ENCODE data around the gene ESPN.

ESPN gene

DNA sequence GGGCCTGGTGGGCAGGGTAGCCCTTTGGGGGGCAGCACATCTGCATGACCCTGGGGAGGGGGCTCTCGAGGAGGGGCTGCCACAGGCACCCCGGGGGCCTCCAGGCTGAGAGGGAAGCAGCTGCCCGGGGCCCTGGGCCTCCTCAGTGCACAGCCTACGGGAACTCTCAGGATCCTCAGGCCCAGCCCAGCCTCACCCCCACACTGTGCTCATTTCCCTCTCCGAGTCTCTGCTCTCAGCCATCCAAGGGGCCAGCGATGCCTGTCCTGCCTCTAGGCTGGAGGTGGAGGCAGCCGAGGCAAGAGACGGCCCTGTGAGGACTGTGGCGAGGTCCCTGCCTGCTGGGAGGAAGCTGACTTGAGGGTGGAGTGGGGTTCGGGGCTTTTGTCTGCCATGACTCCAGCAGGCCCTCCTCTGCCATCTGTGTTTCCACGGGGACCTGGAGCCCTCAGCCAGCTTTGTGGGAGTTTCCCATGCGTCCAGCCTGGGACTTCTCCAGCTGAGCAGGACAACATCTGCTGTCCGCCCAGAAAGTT lies 74.1 kb downstream of the ESPN start:
- H3K4me3 ChIP-seq (ENCODE audit: low read depth, low read length): no peak overlapping the region
- no peak for DNase-seq (ENCODE audit: low read depth)
- TF ChIP-seq, protein P1, sequence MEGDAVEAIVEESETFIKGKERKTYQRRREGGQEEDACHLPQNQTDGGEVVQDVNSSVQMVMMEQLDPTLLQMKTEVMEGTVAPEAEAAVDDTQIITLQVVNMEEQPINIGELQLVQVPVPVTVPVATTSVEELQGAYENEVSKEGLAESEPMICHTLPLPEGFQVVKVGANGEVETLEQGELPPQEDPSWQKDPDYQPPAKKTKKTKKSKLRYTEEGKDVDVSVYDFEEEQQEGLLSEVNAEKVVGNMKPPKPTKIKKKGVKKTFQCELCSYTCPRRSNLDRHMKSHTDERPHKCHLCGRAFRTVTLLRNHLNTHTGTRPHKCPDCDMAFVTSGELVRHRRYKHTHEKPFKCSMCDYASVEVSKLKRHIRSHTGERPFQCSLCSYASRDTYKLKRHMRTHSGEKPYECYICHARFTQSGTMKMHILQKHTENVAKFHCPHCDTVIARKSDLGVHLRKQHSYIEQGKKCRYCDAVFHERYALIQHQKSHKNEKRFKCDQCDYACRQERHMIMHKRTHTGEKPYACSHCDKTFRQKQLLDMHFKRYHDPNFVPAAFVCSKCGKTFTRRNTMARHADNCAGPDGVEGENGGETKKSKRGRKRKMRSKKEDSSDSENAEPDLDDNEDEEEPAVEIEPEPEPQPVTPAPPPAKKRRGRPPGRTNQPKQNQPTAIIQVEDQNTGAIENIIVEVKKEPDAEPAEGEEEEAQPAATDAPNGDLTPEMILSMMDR (IDR thresholded peaks at IDR 0.05; ENCODE audit: low read depth, low read length, missing control alignments): no peak

DNA sequence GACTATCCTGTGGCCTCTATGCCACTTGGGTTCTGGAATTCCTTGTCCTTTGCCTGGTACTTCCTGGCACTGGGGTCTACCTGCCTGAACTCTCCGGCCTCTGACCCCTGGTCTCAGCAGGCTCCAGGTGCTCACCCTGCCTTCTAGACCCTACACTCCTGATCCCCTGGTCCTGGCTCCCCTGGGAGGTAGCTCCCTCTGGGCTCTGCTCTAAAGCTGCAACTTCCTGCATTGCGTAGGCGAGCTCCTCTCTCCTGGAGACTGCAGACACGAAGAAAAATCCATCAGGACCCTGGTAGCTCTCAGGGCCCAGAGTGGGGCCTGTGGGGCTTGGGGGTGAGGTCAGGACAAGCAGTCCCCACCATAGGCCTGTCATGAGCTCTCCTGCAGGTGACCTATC lies 74.7 kb downstream of the ESPN start:
- no peak overlapping the region for H3K4me3 ChIP-seq (ENCODE audit: low read depth, low read length)
- DNase-seq (ENCODE audit: low read depth): no peak
- TF ChIP-seq, protein P1 (IDR thresholded peaks at IDR 0.05; ENCODE audit: low read depth, low read length, missing control alignments): no peak

DNA sequence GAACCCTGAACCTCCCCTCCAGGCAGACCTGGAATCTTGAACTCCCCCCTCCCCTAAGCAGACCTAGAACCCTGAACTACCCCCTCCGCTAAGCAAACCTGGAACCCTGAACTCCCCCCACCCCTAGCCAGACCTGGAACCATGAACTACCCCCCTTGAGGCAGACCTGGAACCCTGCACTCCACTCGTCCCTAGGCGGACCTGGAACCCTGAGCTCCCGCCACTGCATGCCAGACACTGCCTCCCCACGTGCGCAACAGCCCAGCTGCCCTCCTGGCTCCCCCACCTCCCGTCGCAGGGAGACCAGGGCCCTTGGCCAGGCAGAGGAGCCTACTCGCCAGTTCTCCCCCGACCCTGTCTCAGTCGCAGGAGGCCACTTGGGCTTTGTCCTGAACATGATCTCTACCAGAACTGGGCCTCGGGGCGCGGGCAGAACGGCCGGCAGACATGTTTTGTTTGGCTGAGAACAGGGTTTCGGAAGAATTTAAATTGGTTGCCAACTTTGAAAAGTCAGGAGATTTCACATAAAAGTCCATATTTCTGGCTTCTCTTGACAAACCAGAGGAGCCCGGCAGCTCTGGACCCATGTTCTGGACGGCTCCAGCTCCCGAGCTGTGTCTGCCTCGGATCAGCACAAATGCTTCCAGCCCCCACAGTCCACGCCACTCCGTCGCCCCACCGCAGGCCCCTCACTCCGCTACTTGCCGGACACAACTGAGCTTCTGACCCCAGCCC lies 76.1 kb downstream of the ESPN start:
- DNase-seq (ENCODE audit: low read depth): no peak
- TF ChIP-seq, protein P1 (IDR thresholded peaks at IDR 0.05; ENCODE audit: low read depth, low read length, missing control alignments): no peak
- H3K4me3 ChIP-seq (ENCODE audit: low read depth, low read length): no peak overlapping the region

DNA sequence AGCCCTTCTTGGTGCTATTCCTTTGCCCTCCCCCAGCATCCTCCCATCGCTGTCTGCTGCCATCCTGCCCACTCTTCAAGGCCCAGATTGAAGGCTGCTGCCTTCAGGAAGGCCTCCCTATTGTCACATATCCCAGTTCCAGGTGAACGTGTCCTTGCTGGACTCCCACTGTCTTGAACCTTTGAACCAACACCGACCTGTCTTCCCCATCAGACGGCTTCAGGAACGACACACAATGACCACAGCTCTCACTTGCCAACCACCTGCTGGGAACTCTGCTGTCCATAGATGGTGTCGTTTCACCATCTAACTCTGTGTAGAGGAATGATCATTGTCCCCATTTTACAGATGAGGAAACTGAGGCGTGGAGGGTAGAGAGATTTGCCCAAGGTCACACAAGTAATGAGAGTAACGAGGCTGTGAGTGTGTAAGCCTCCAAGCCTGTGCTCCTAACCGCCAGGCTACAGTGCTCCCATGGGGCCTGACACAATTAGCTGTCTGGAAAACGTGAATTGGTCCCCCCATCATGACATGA lies 76.8 kb downstream of the ESPN start:
- DNase-seq (ENCODE audit: low read depth): no peak
- TF ChIP-seq, protein P1 (IDR thresholded peaks at IDR 0.05; ENCODE audit: low read depth, low read length, missing control alignments): no peak

DNA sequence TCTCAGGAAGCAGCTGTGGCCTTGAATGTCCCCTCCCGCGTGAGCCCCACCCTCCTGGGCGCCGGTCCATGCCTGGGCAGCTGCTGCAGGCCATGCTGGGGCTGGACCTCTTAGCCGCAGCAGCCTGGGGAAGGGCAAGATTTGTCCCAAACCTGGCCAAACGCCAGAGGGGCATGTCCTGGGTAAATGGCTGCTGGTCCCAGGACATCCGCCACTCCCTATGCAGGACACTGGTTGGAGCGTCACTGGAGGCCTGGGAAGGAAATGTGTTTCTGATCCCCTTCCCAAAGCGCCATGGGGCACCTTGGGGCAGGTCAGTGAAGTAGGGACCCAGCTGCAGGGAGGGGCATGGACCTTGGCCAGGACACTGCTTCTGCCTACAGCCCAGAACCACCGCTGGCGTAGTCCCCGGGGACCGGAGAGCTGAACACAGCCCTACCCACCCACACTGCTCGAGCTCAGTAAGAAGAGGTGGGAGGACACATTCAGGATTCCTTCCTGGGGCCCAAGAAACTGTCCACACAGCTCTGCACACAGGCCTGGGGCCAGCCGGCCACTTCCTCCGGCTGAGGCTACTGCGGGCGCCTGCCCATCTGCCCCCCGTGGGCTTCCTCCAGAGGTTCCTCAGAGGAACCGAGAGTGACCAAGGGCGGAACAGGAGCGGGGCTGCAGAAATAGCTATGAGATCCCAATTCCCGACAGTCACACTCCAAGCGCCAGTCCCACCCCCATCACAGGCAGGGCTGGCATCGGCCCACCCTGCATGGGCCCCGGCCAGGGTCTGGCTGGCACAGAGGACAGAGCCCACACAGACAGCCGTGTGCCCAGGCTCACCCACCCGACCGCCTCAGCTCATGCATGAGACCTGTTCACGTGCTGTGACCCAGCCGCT lies 77.7 kb downstream of the ESPN start:
- TF ChIP-seq, protein P1 (IDR thresholded peaks at IDR 0.05; ENCODE audit: low read depth, low read length, missing control alignments): no peak
- no peak overlapping the region for H3K4me3 ChIP-seq (ENCODE audit: low read depth, low read length)
- DNase-seq (ENCODE audit: low read depth): no peak

More for the DNA sequence above, 76.8 kb downstream of the ESPN start:
- no peak overlapping the region for H3K4me3 ChIP-seq (ENCODE audit: low read depth, low read length)

DNA sequence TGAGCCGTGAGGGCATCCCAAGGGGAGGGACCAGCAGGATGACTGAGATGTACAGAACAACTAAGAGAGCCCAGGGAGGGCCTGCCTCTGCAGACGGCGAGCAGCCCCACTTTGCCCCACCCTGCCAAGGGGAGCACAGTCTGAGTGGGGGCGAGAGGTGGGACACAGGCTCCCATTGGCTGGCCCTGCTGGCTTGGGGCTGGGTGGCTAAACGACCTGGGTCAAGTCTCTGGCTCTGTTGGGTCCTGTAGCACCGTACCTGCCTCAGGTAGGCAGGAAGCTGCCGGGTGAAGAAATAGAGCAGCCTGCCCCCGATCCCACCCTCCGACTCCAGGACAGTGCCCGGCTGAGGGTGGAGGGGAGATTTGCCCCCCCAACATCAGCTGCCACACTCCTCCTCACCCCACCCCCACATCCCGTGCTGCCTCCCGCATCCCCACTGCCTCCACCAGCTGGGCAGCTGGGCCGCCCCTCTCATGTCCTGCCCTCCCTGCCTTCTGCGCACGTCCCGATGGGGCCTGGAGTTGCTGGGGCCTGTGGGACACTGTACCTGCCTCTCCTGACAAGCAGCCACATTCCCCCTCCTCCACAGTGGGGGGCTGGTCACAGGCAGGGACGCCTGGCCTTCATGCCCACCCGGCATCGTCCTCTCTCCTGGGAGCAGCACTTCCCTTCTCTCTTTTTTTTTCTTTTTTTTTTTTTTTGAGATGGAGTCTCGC lies 79.5 kb downstream of the ESPN start:
- TF ChIP-seq, protein P1 (IDR thresholded peaks at IDR 0.05; ENCODE audit: low read depth, low read length, missing control alignments): no peak
- H3K4me3 ChIP-seq (ENCODE audit: low read depth, low read length): no peak overlapping the region
- no peak for DNase-seq (ENCODE audit: low read depth)

Data from GM12864 (cell line).